ENCODE measurements around the gene ZNF496. TPM values are rescaled to one million over a fixed set of nuclear protein-coding genes. Genes with fewer than 3 reads are reported as not detected.
A peak's percentile ranks its signal among the peaks of the same experiment; 100 is the strongest.

Gene ZNF496
- total RNA-seq, 1 experiment from 2014 or later = 36.4 TPM

GRCh38 chr1:247337250-247337746 lies 5.6 kb upstream of the ZNF496 start:
- BruUV-seq (replicated peaks) = no TSS peak
- H3K4me1 Mint-ChIP-seq (ENCODE audit: low read depth, unreplicated experiment) = peaks cover 33% of the 10 kb centered on the region

DNA sequence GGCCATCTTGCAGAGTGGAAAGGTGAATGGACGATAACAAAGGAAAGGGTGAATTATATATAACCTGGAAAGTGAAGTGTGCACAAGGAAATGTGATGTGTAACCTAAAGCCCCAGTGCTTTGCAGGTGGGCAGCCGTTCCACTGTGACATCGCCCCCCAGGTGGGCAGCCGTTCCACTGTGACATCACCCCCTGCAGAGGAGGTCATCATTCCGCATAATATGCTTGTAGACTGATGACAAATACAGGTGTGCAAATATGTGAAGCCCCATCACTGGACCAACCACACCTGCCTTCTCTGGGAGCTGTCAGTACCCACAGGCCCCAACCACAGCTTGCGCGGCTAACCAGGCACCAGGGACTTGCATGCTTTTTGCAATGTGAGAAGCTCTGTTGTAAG lies 4.7 kb upstream of the ZNF496 start:
- Histone ChIP-seq H3K9me3 (no peaks in the 10 kb centered on the region), H3K27me3 (replicated peaks; ENCODE audit: control insufficient read depth, insufficient read depth, low read length) (no peaks in the 10 kb centered on the region), H3K36me3 (ENCODE audit: control insufficient read depth, insufficient read depth, low read length) (no peaks in the 10 kb centered on the region), H3K4me1 (peaks cover 7% of the 10 kb centered on the region), H3K4me3 (ENCODE audit: low read depth, low read length) (no peak overlapping the region)
- DNase-seq = no peak
- peaks cover 33% of the 10 kb centered on the region for H3K4me1 Mint-ChIP-seq (ENCODE audit: low read depth, unreplicated experiment)
- no TSS peak for BruUV-seq (replicated peaks)
- ChIA-PET POLR2A (no interaction called here), CTCF (no interaction called here)
- no peak overlapping the region for H3K4me3 Mint-ChIP-seq (ENCODE audit: unreplicated experiment)
- H3K9me3 Mint-ChIP-seq (ENCODE audit: unreplicated experiment) = no peaks in the 10 kb centered on the region
- H3K27me3 Mint-ChIP-seq (ENCODE audit: insufficient read depth, unreplicated experiment) = no peaks in the 10 kb centered on the region
- TF ChIP-seq CTCF (IDR thresholded peaks at IDR 0.05; ENCODE audit: insufficient read depth in 1 of 2, low read depth in 1 of 2, low read length in 1 of 2, severe bottlenecking in 1 of 2, unreplicated experiment in 1 of 2) = no peak
- peaks cover 38% of the 10 kb centered on the region for H3K36me3 Mint-ChIP-seq (ENCODE audit: insufficient read depth, unreplicated experiment)
- no peak overlapping the region for H3K27ac Mint-ChIP-seq (ENCODE audit: unreplicated experiment)
- intact Hi-C loops (cut with micrococcal nuclease; ENCODE audit: unreplicated experiment) = no loop called here

More at GRCh38 chr1:247337250-247337746, 5.6 kb upstream of the ZNF496 start:
- TF ChIP-seq CTCF (IDR thresholded peaks at IDR 0.05; ENCODE audit: insufficient read depth in 1 of 2, low read depth in 1 of 2, low read length in 1 of 2, severe bottlenecking in 1 of 2, unreplicated experiment in 1 of 2) = no peak
- H3K27ac Mint-ChIP-seq (ENCODE audit: unreplicated experiment) = peak overlapping the region; percentile 66
- Histone ChIP-seq H3K4me1 (peaks cover 7% of the 10 kb centered on the region), H3K36me3 (ENCODE audit: control insufficient read depth, insufficient read depth, low read length) (no peaks in the 10 kb centered on the region; the same call in 1 of the 2 replicates), H3K9me3 (no peaks in the 10 kb centered on the region), H3K4me3 (ENCODE audit: low read depth, low read length) (no peak overlapping the region), H3K27me3 (replicated peaks; ENCODE audit: control insufficient read depth, insufficient read depth, low read length) (no peaks in the 10 kb centered on the region)
- intact Hi-C loops (cut with micrococcal nuclease; ENCODE audit: unreplicated experiment) = no loop called here
- CTCF ChIA-PET = no interaction called here
- DNase-seq = no peak
- POLR2A ChIA-PET = no interaction called here
- H3K27me3 Mint-ChIP-seq (ENCODE audit: insufficient read depth, unreplicated experiment) = no peaks in the 10 kb centered on the region
- peaks cover 38% of the 10 kb centered on the region for H3K36me3 Mint-ChIP-seq (ENCODE audit: insufficient read depth, unreplicated experiment)
- H3K4me3 Mint-ChIP-seq (ENCODE audit: unreplicated experiment) = no peak overlapping the region
- H3K9me3 Mint-ChIP-seq (ENCODE audit: unreplicated experiment) = no peaks in the 10 kb centered on the region

DNA sequence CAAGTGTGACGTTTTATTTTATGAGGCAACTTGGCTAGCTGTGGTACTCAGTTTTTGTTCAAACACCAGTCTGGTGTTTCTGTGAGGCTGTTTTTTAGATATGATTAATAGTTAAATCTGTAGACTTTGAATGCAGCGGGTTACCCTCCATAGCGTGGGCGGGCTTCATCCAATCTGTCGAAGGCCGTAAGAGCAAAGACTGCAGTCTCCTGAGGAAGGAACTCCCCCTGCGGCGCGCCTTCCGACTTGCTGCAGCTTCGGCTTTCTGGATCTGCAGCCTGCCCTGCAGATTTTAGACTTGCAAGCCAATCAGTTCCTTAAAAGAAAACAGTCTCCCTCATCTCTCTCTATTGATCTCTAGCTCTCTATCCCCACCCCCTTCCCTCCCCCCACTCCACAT lies 4.2 kb upstream of the ZNF496 start:
- Histone ChIP-seq H3K9me3 (no peaks in the 10 kb centered on the region), H3K4me1 (peaks cover 7% of the 10 kb centered on the region), H3K27me3 (replicated peaks; ENCODE audit: control insufficient read depth, insufficient read depth, low read length) (no peaks in the 10 kb centered on the region), H3K36me3 (ENCODE audit: control insufficient read depth, insufficient read depth, low read length) (no peaks in the 10 kb centered on the region), H3K4me3 (ENCODE audit: low read depth, low read length) (no peak overlapping the region)
- H3K27ac Mint-ChIP-seq (ENCODE audit: unreplicated experiment) = no peak overlapping the region
- intact Hi-C loops (cut with micrococcal nuclease; ENCODE audit: unreplicated experiment) = no loop called here
- no peak overlapping the region for H3K4me3 Mint-ChIP-seq (ENCODE audit: unreplicated experiment)
- H3K27me3 Mint-ChIP-seq (ENCODE audit: insufficient read depth, unreplicated experiment) = no peaks in the 10 kb centered on the region
- H3K9me3 Mint-ChIP-seq (ENCODE audit: unreplicated experiment) = no peaks in the 10 kb centered on the region
- DNase-seq = no peak
- peaks cover 33% of the 10 kb centered on the region for H3K4me1 Mint-ChIP-seq (ENCODE audit: low read depth, unreplicated experiment)
- ChIA-PET CTCF (no interaction called here), POLR2A (no interaction called here)
- BruUV-seq (replicated peaks) = no TSS peak
- peaks cover 44% of the 10 kb centered on the region for H3K36me3 Mint-ChIP-seq (ENCODE audit: insufficient read depth, unreplicated experiment)
- TF ChIP-seq CTCF (IDR thresholded peaks at IDR 0.05; ENCODE audit: insufficient read depth in 1 of 2, low read depth in 1 of 2, low read length in 1 of 2, severe bottlenecking in 1 of 2, unreplicated experiment in 1 of 2) = no peak
